Measurements from ENCODE around the gene TMX2.
"Not testable (repeated sequence)": the region's sequence is repeated elsewhere in the genome, so short reads cannot be mapped to it uniquely, and the experiment has no call there.

Gene TMX2

GRCh38 chr11:57712256-57713150 lies at the start of gene TMX2:
TSS of gene TMX2 (plus strand) at chr11:57712593. CDS start at chr11:57712619, 26 bp downstream.
- DNase-seq, result peak; percentile 68 to 99 (median 94)

GRCh38 chr11:57662893-57663292 lies 49.5 kb upstream of the TMX2 start:
- no peak for DNase-seq

- DNase-seq, result no peak
These were observed 48.4 kb upstream of the TMX2 start for GRCh38 chr11:57663975-57664374.

GRCh38 chr11:57667117-57667735 lies 45.2 kb upstream of the TMX2 start:
- DNase-seq, result peak in 55 of 56 donors; percentile 87 to 100 (median 97)

- DNase-seq, result peak; percentile 82 to 100 (median 99)
These were observed 44.5 kb upstream of the TMX2 start, which contains the start of gene ZDHHC5 for GRCh38 chr11:57667736-57668433. TSS of gene ZDHHC5 (plus strand) at chr11:57668114. CDS start at chr11:57673091, 4,977 bp downstream.

- DNase-seq, result peak in 5 of 56 donors; percentile 34 to 58 (median 38)
These were observed 44.0 kb upstream of the TMX2 start for GRCh38 chr11:57668434-57668782.

GRCh38 chr11:57674251-57674650 lies 38.1 kb upstream of the TMX2 start:
- DNase-seq, result no peak

GRCh38 chr11:57675176-57675941 lies 37.0 kb upstream of the TMX2 start:
- no peak for DNase-seq

- no peak for DNase-seq
These were observed 33.0 kb upstream of the TMX2 start for GRCh38 chr11:57679396-57679795.

GRCh38 chr11:57680552-57680874 lies 31.9 kb upstream of the TMX2 start:
- DNase-seq, result no peak

GRCh38 chr11:57681168-57681567 lies 31.2 kb upstream of the TMX2 start:
- no peak for DNase-seq

- DNase-seq, result not testable (repeated sequence)
These were observed 21.9 kb upstream of the TMX2 start for GRCh38 chr11:57690474-57690873.

GRCh38 chr11:57698843-57699365 lies 13.5 kb upstream of the TMX2 start:
- DNase-seq, result no peak

- no peak for DNase-seq
These were observed 12.6 kb upstream of the TMX2 start for GRCh38 chr11:57699813-57700212.

GRCh38 chr11:57700425-57700824 lies 12.0 kb upstream of the TMX2 start:
- no peak for DNase-seq

- no peak for DNase-seq
These were observed 9.1 kb upstream of the TMX2 start for GRCh38 chr11:57703341-57703740.

GRCh38 chr11:57704932-57705331 lies 7.5 kb upstream of the TMX2 start:
- peak in 5 of 56 donors; percentile 4 to 28 (median 6) for DNase-seq

- not testable (repeated sequence) for DNase-seq
These were observed 7.0 kb upstream of the TMX2 start for GRCh38 chr11:57705432-57705831.

- DNase-seq, result no peak
These were observed 2.5 kb upstream of the TMX2 start for GRCh38 chr11:57709802-57710367.

- peak in 33 of 56 donors; percentile 38 to 91 (median 76) for DNase-seq
These were observed 758 bp upstream of the TMX2 start, which contains the start of gene MED19 for GRCh38 chr11:57711414-57712255. TSS of gene MED19 (minus strand) at chr11:57712215. CDS start at chr11:57712179, 36 bp downstream.

Measured in nucleus accumbens (tissue), 56 donors.